CD4-positive, alpha-beta T cell (primary cell): ENCODE results near the gene KCNJ3. TPM values are rescaled to one million over a fixed set of nuclear protein-coding genes. Genes with fewer than 3 reads are reported as not detected.

ENCODE experiments used
- ATAC-seq: fragments of 200-7000 bp; cut with Tn5 transposase; one replicate; pipeline ENCODE4 v1.10.0; 2022; ENCODE audit warnings: mild to moderate bottlenecking; ENCODE audit not compliant: poor library complexity
- CTCF ChIA-PET: fragments of 350-600 bp; sonication (Branson Sonifier 250); formaldehyde crosslinking; loops from one replicate; lab custom pipeline; 2021; ENCODE audit warnings: antibody characterized with exemption, inconsistent platforms; lab: Charles Lee
- POLR2A ChIA-PET: fragments of 350-600 bp; sonication (Branson Sonifier 250); formaldehyde crosslinking; loops from one replicate; lab custom pipeline; 2021; ENCODE audit warnings: antibody characterized with exemption, inconsistent platforms; lab: Charles Lee
- DNase-seq, 14 experiments: peaks; one replicate each; pipeline ENCODE4 v3.0.0-alpha.2; 2013 to 2020; ENCODE audit warnings: mixed read lengths in 2 of 14
- H3K27ac ChIP-seq, 2 donors: one replicate each; pipeline versions ENCODE4 v1.5.1 to v1.7.0; 2013; ENCODE audit warnings: low read length in 2 of 2, low read depth in 1 of 2, mild to moderate bottlenecking in 1 of 2
- H3K27me3 ChIP-seq, 2 experiments: 1 replicate in 1 of 2; 2 replicates in 1 of 2; pipeline versions ENCODE4 v1.6.1 to v1.7.0; 2013; ENCODE audit warnings: low read length in 2 of 2, control low read depth in 1 of 2, mild to moderate bottlenecking in 1 of 2, moderate library complexity in 1 of 2; ENCODE audit not compliant: insufficient read depth in 2 of 2, control insufficient read depth in 1 of 2
- H3K36me3 ChIP-seq: one replicate; pipeline ENCODE4 v1.6.1; 2013; ENCODE audit warnings: low read length, control low read depth; ENCODE audit not compliant: insufficient read depth
- H3K4me1 ChIP-seq: one replicate; pipeline ENCODE4 v1.6.1; 2013; ENCODE audit warnings: low read length, control low read depth; ENCODE audit not compliant: insufficient read depth
- H3K4me3 ChIP-seq: one replicate; pipeline ENCODE4 v1.5.1; 2013; ENCODE audit warnings: mild to moderate bottlenecking, low read length, moderate library complexity
- H3K9me3 ChIP-seq, 2 experiments: 1 replicate in 1 of 2; 2 replicates in 1 of 2; pipeline versions ENCODE4 v1.6.1 to v1.7.0; 2013; ENCODE audit warnings: low read length in 2 of 2, mild to moderate bottlenecking in 2 of 2, control low read depth in 1 of 2, moderate library complexity in 1 of 2; ENCODE audit not compliant: control insufficient read depth in 1 of 2, insufficient read depth in 1 of 2
- H3K27ac Mint-ChIP-seq: one replicate; pipeline ENCODE4 v1.8.0; 2020; ENCODE audit warnings: mixed read lengths
- H3K27me3 Mint-ChIP-seq: one replicate; pipeline ENCODE4 v1.8.0; 2021; ENCODE audit warnings: mixed read lengths
- H3K36me3 Mint-ChIP-seq: one replicate; pipeline ENCODE4 v1.8.0; 2021; ENCODE audit warnings: low read depth, mixed read lengths
- H3K4me1 Mint-ChIP-seq: one replicate; pipeline ENCODE4 v1.8.0; 2021; ENCODE audit warnings: low read depth, mixed read lengths
- H3K4me3 Mint-ChIP-seq: one replicate; pipeline ENCODE4 v1.8.0; 2020; ENCODE audit warnings: mild to moderate bottlenecking, mixed read lengths
- H3K9me3 Mint-ChIP-seq: one replicate; pipeline ENCODE4 v1.8.0; 2020; ENCODE audit warnings: mixed read lengths
- CTCF ChIP-seq: fragments of 200-600 bp; IDR thresholded peaks from one replicate; pipeline ENCODE4 v1.8.0; 2022; ENCODE audit warnings: antibody characterized with exemption, mild to moderate bottlenecking
- intact Hi-C, 2 experiments: fragments of 100-400 bp; cut with DNase I in 1 of 2; cut with micrococcal nuclease in 1 of 2; formaldehyde crosslinking; loops; one replicate each; pipeline versions ENCODE4 v1.15.1 to v1.9.0; 2023 to 2025; cut with DNase I, micrococcal nuclease
- total RNA-seq, 174 experiments: library from RNA in 2 of 174; stranded (reverse) in 2 of 174; gene quantifications; one replicate each; pipeline ENCODE4 v1.2.3 and lab custom pipeline; 2021 to 2026

Gene KCNJ3
- total RNA-seq, 2 experiments from 2014 or later, result not detected

DNA sequence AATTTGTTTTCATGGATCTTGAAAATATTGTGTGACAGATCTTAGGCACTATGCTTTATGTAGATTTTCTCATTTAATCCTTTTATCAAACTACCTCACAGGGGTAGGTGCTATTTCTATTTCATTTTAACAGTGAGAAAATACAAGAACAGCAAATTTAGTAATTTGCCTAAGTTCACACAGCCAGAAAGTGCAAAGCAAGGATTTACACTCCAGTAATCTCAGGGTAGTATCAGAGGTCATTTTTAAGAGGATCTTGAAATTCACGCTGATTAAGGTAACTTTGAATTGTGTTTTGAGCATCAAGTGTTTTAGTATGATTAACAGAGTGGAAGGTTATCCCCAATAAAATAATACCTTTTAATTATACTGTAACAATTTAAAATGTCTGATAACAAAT is 10.1 kb upstream of the KCNJ3 start:
- Mint-ChIP-seq H3K4me1 (no peaks in the 10 kb centered on the region), H3K4me3 (no peak overlapping the region), H3K27me3 (peaks cover 5% of the 10 kb centered on the region), H3K36me3 (no peaks in the 10 kb centered on the region), H3K9me3 (no peaks in the 10 kb centered on the region), H3K27ac (no peak overlapping the region)
- ChIA-PET POLR2A (no interaction called here), CTCF (no interaction called here)
- H3K27me3 ChIP-seq, result no peaks in the 10 kb centered on the region
- no peak for TF ChIP-seq CTCF
- H3K9me3 ChIP-seq, result no peaks in the 10 kb centered on the region
- DNase-seq, result no peak
- ATAC-seq, result no peak
- H3K27ac ChIP-seq, result no peak overlapping the region
- no peaks in the 10 kb centered on the region for H3K36me3 ChIP-seq
- intact Hi-C loops, result no loop called here
- H3K4me3 ChIP-seq, result no peak overlapping the region
- H3K4me1 ChIP-seq, result no peaks in the 10 kb centered on the region

- Histone ChIP-seq H3K4me1 (no peaks in the 10 kb centered on the region), H3K27ac (no peak overlapping the region), H3K4me3 (no peak overlapping the region), H3K27me3 (no peaks in the 10 kb centered on the region), H3K9me3 (no peaks in the 10 kb centered on the region), H3K36me3 (no peaks in the 10 kb centered on the region)
- no peak for DNase-seq
- no peak for ATAC-seq
- Mint-ChIP-seq H3K27ac (no peak overlapping the region), H3K27me3 (peaks cover 5% of the 10 kb centered on the region), H3K36me3 (no peaks in the 10 kb centered on the region), H3K4me3 (no peak overlapping the region), H3K9me3 (no peaks in the 10 kb centered on the region), H3K4me1 (no peaks in the 10 kb centered on the region)
- POLR2A ChIA-PET, result no interaction called here
- TF ChIP-seq CTCF, result no peak
- intact Hi-C loops, result no loop called here
- CTCF ChIA-PET, result no interaction called here
Observed at GRCh38 chr2:154689158-154689557, 9.3 kb upstream of the KCNJ3 start.

- Mint-ChIP-seq H3K36me3 (no peaks in the 10 kb centered on the region), H3K4me1 (no peaks in the 10 kb centered on the region), H3K27me3 (peaks cover 25% of the 10 kb centered on the region), H3K9me3 (no peaks in the 10 kb centered on the region), H3K4me3 (no peak overlapping the region), H3K27ac (no peak overlapping the region)
- Histone ChIP-seq H3K27ac (no peak overlapping the region), H3K27me3 (peaks cover 7 to 13% of the 10 kb centered on the region in 2 experiments), H3K36me3 (no peaks in the 10 kb centered on the region), H3K4me1 (no peaks in the 10 kb centered on the region), H3K9me3 (peaks cover 0 to 7% of the 10 kb centered on the region in 2 experiments), H3K4me3 (no peak overlapping the region)
- CTCF ChIA-PET, result no interaction called here
- intact Hi-C loops, result no loop called here
- POLR2A ChIA-PET, result no interaction called here
- ATAC-seq, result no peak
- TF ChIP-seq CTCF, result no peak
- no peak for DNase-seq
Observed at GRCh38 chr2:154692927-154693326, 5.6 kb upstream of the KCNJ3 start.
